A673 (cell line): ENCODE data around the gene AGRP. TPM values are rescaled to one million over a fixed set of nuclear protein-coding genes. Genes with fewer than 3 reads are reported as not detected.

ENCODE experiments used
- Bru-seq: library from RNA; stranded (reverse); fragments of 400-500 nt; gene quantifications from one replicate; lab custom pipeline; 2021; lab: Mats Ljungman, UMichigan
- BruChase-seq, 2 experiments: library from RNA; stranded (reverse); fragments of 400-500 nt; gene quantifications; one replicate each; lab custom pipeline; 2021; lab: Mats Ljungman, UMichigan
- BruUV-seq: library from RNA; stranded (reverse); fragments of 400-500 nt; replicated peaks from 2 replicates; lab custom pipeline; 2021; lab: Mats Ljungman, UMichigan
- CTCF ChIA-PET: fragments of 300-600 bp; sonication (Branson Sonifier 250); formaldehyde crosslinking; loops from one replicate; lab custom pipeline; 2022; ENCODE audit warnings: antibody characterized with exemption; lab: Charles Lee
- POLR2A ChIA-PET: fragments of 300-600 bp; sonication (Branson Sonifier 250); formaldehyde crosslinking; loops from one replicate; lab custom pipeline; 2022; ENCODE audit warnings: antibody characterized with exemption; ENCODE audit not compliant: low non-redundant PET; lab: Charles Lee
- DNase-seq: peaks from one replicate; pipeline ENCODE4 v3.0.0-alpha.2; 2015; ENCODE audit warnings: low spot score
- H3K27ac ChIP-seq: fragments of 200-600 bp; sonication (generic); 2 replicates; pipeline ENCODE4 v1.5.1; 2016; ENCODE audit warnings: mixed run types, low read depth, mild to moderate bottlenecking, mixed read lengths, antibody characterized with exemption, low read length; ENCODE audit not compliant: poor library complexity, severe bottlenecking
- H3K27me3 ChIP-seq: fragments of 200-600 bp; sonication (generic); replicated peaks from 2 replicates; pipeline ENCODE4 v1.6.1; 2017; ENCODE audit warnings: mixed run types, low read depth, mild to moderate bottlenecking, mixed read lengths, antibody characterized with exemption, low read length; ENCODE audit not compliant: insufficient read depth, poor library complexity
- H3K36me3 ChIP-seq: fragments of 200-600 bp; sonication (generic); 2 replicates; pipeline ENCODE4 v1.6.1; 2016; ENCODE audit warnings: mixed run types, mild to moderate bottlenecking, mixed read lengths, antibody characterized with exemption, low read length; ENCODE audit not compliant: insufficient read depth, poor library complexity, severe bottlenecking
- H3K4me1 ChIP-seq: fragments of 200-600 bp; sonication (generic); 2 replicates; pipeline ENCODE4 v1.6.1; 2017; ENCODE audit warnings: mixed run types, mild to moderate bottlenecking, mixed read lengths, antibody characterized with exemption, low read length; ENCODE audit not compliant: insufficient read depth, poor library complexity, severe bottlenecking
- H3K4me3 ChIP-seq: fragments of 200-600 bp; sonication (generic); 2 replicates; pipeline ENCODE4 v1.5.1; 2016; ENCODE audit warnings: low read depth, mixed run types, mild to moderate bottlenecking, mixed read lengths, low read length; ENCODE audit not compliant: poor library complexity, severe bottlenecking
- H3K9me3 ChIP-seq: fragments of 200-600 bp; sonication (generic); 2 replicates; pipeline ENCODE4 v1.6.1; 2016; ENCODE audit warnings: mixed run types, low read depth, mild to moderate bottlenecking, mixed read lengths, antibody characterized with exemption, low read length; ENCODE audit not compliant: poor library complexity, severe bottlenecking
- EZH2 ChIP-seq: fragments of 200-600 bp; sonication (generic); IDR thresholded peaks from 2 replicates; pipeline ENCODE4 v1.6.1; 2017; ENCODE audit warnings: borderline replicate concordance, low read depth, mild to moderate bottlenecking, mixed read lengths, antibody characterized with exemption, low read length; ENCODE audit not compliant: poor library complexity, severe bottlenecking
- intact Hi-C: fragments of 100-400 bp; cut with micrococcal nuclease; formaldehyde crosslinking; loops from one replicate; pipeline ENCODE4 v1.10.0; 2022; ENCODE audit not compliant: unreplicated experiment
- long read RNA-seq: library from polyadenylated mRNA; stranded (forward); transcript quantifications from one replicate; pipeline ENCODE4 v2.0.0, GENCODE V29; 2022
- total RNA-seq: library from RNA; stranded (reverse); gene quantifications from 2 replicates; pipeline ENCODE4 v1.2.3, GENCODE V29; 2021
- TF ChIP-seq, protein P1 (sequence below): fragments of 300-800, 200-600 bp; sonication (generic); conservative IDR thresholded peaks from 2 replicates; pipeline ENCODE4 v1.5.1; 2017; ENCODE audit warnings: low read depth, mild to moderate bottlenecking, antibody characterized with exemption, low read length, moderate library complexity, mixed read lengths

AGRP gene, protein sequence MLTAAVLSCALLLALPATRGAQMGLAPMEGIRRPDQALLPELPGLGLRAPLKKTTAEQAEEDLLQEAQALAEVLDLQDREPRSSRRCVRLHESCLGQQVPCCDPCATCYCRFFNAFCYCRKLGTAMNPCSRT
- not detected in 2 replicates for total RNA-seq
- Bru-seq, nascent RNA, result not detected
- BruChase-seq, experiment 1, labeled RNA remaining after a 2-hour chase, result not detected
- BruChase-seq, experiment 2, labeled RNA remaining after a 6-hour chase, result percentile 22 among the genes with signal in this experiment
- long read RNA-seq, result 0 reads

DNA sequence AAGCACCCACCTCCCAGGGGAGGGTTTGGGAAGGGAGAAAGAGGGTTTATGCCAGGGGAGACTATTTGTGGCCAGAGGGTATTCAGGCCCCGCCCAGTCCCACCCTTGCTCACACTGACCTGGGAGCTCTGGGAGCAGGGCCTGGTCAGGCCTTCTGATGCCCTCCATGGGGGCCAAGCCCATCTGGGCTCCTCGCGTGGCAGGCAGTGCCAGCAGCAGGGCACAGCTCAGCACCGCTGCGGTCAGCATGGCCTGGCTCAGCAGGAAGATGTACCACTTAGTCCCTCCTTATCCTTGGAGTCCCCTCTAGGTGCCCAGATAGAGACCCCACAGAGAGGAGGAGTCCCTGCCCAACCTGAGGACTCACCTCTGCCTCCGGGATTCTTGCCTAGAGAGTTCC, at the start of gene AGRP:
Gene AGRP, minus strand, starts transcription at position 398 of the 400 bp plus-strand sequence. Its CDS starts 149 bp downstream, at position 249.
- TF ChIP-seq EZH2, result no peak
- TF ChIP-seq, protein P1, sequence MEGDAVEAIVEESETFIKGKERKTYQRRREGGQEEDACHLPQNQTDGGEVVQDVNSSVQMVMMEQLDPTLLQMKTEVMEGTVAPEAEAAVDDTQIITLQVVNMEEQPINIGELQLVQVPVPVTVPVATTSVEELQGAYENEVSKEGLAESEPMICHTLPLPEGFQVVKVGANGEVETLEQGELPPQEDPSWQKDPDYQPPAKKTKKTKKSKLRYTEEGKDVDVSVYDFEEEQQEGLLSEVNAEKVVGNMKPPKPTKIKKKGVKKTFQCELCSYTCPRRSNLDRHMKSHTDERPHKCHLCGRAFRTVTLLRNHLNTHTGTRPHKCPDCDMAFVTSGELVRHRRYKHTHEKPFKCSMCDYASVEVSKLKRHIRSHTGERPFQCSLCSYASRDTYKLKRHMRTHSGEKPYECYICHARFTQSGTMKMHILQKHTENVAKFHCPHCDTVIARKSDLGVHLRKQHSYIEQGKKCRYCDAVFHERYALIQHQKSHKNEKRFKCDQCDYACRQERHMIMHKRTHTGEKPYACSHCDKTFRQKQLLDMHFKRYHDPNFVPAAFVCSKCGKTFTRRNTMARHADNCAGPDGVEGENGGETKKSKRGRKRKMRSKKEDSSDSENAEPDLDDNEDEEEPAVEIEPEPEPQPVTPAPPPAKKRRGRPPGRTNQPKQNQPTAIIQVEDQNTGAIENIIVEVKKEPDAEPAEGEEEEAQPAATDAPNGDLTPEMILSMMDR, result no peak
- no peaks in the 10 kb centered on the region for H3K9me3 ChIP-seq
- H3K27ac ChIP-seq, result peak within 1 kb of the TSS; percentile 81
- H3K4me1 ChIP-seq, result no peaks in the 10 kb centered on the region
- ChIA-PET POLR2A (no interaction called here), CTCF (no interaction called here)
- BruUV-seq, result no TSS peak
- H3K27me3 ChIP-seq, result no peaks in the 10 kb centered on the region
- DNase-seq, result no peak
- intact Hi-C loops, result no loop called here
- no peaks in the 10 kb centered on the region for H3K36me3 ChIP-seq
- H3K4me3 ChIP-seq, result peak within 1 kb of the TSS; percentile 95

DNA sequence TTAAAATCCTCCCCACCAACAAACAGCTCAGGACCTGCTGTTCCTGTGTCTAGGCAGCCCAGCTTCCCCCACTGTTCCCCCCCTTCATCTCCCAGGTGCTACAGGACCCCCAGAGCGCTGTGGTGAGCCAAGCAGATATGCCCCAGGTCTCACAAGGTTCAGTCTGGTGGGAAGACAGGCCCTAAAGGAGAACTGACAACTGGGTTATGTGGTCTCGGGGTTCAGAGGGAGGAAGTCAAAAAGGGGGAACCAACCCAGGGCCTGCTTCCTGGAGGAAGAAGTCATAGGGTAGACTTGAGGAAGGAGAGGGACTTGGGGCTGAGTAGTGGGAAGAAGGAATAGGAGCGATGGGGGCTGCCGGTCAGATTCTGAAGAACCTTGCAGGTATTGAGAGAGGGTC, 47.9 kb upstream of the AGRP start:
- CTCF ChIA-PET, result no interaction called here
- H3K9me3 ChIP-seq, result no peaks in the 10 kb centered on the region
- intact Hi-C loops, result no loop called here
- no peak for DNase-seq
- BruUV-seq, result no TSS peak
- peaks cover 13% of the 10 kb centered on the region for H3K4me1 ChIP-seq
- no peaks in the 10 kb centered on the region for H3K36me3 ChIP-seq
- no peaks in the 10 kb centered on the region for H3K27me3 ChIP-seq
- H3K4me3 ChIP-seq, result no peak overlapping the region
- H3K27ac ChIP-seq, result no peak overlapping the region
- TF ChIP-seq, protein P1, result no peak
- no peak for TF ChIP-seq EZH2
- POLR2A ChIA-PET, result no interaction called here

DNA sequence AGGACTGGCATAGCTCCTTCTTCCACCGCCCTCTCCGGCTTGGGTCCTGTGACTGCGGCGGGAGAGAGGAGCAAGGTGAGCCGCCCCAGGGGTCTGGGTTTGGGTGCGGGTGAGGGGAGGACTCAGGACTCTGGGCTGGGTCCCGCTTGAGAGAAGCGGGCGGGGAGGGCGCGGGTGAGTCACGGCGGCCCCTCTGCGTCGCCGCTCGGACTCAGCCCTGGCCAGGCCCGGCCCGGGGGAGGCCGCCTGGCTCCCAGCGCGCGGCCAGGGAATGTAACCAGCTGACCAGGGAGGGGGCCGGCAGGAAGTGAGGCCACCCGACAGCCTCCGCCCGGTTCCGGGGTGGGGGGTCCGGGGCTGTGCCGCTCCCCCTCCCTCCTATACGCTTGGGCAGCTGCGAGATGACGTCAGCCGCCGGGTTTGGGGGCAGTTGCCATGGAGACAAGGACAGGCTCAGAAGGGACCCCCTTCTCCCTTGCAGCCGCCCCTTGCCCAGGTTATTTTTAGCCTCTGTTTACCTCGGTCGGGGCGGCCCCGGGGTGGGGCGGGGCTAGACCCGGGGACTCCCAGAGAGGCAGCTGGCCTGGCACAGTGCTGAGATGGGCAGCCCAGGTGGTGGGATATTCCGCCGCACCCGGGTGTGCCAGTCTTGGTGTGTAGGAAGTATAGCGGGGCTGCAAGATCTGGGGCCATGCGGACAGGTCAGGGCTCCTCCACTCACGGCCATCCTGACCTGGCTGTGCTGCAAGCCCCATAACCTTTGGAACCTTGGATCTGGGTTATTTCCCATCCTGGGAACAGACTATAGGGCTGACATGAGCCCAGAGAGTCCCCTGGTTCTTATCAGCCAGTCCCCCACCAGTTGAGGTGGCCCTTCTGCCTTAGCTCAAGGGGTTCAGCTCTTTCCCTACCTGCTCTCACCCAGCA, 46.9 kb upstream of the AGRP start:
- BruUV-seq, result no TSS peak
- DNase-seq, result no peak
- intact Hi-C loops, result no loop called here
- no peaks in the 10 kb centered on the region for H3K27me3 ChIP-seq
- TF ChIP-seq EZH2, result no peak
- TF ChIP-seq, protein P1, result no peak
- CTCF ChIA-PET, result interaction anchor here (0.6 to 1.2 kb wide), 3 partner anchors 9 to 137 kb away, joined by 3 to 6 read pairs (median 3); partner anchors contain the start of gene CARMIL2
- no peak overlapping the region for H3K27ac ChIP-seq
- H3K4me3 ChIP-seq, result peak overlapping the region; percentile 85
- H3K9me3 ChIP-seq, result no peaks in the 10 kb centered on the region
- H3K4me1 ChIP-seq, result peaks cover 13% of the 10 kb centered on the region
- POLR2A ChIA-PET, result interaction anchor here (0.6 kb wide), 1 partner anchor 402 kb away, joined by 4 read pairs; no protein-coding TSS in a partner anchor
- no peaks in the 10 kb centered on the region for H3K36me3 ChIP-seq
